Peyer's patch (tissue), 4 donors: ENCODE results near the gene NAGPA.

ENCODE experiments used
- POLR2A ChIP-seq, 2 donors: fragments of 450-650 bp; IDR thresholded peaks; one replicate each; pipeline ENCODE4 v1.5.1; 2017; ENCODE audit warnings: antibody characterized with exemption in 2 of 2, mild to moderate bottlenecking in 2 of 2, moderate library complexity in 2 of 2
- TF ChIP-seq, protein P1 (sequence below), 6 experiments: fragments of 450-650 bp in 4 of 6; fragments of 200-600 bp in 2 of 6; sonication (generic) in 1 of 6; IDR thresholded peaks; one replicate each; pipeline ENCODE4 v1.5.1; 2017 to 2019; ENCODE audit warnings: antibody characterized with exemption in 6 of 6, mild to moderate bottlenecking in 3 of 6, moderate library complexity in 1 of 6

DNA sequence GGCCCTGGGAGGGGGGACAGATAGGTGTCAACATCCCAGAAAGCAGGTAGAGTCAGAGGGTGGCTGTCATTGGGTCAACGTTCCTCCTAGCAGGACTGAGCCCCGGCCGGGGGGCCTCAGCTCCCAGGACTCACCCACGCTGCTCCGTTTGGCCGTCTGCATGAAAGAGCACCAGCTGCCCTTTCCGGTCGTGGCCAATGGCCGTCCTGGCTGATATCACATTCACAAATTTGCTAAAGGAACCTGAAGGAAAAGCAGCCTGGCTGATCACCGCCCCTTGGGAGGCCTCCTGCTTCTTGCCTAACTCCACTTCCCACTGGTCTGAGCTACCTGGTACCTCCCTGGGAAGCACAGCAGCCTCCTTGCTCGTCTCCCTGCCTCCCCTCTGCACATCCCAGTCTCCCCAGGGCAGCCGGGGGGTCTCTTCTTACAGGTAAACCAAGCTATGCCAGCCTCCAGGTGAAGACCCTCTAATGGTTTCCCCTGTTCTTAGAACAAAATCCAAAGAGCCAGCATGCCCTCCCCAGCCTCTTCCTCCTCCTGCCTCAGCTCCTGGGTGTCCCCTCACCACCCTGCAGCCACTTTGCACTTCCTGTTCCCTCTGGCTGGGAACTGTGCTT is 3.4 kb downstream of the NAGPA start:
- TF ChIP-seq, protein P1, sequence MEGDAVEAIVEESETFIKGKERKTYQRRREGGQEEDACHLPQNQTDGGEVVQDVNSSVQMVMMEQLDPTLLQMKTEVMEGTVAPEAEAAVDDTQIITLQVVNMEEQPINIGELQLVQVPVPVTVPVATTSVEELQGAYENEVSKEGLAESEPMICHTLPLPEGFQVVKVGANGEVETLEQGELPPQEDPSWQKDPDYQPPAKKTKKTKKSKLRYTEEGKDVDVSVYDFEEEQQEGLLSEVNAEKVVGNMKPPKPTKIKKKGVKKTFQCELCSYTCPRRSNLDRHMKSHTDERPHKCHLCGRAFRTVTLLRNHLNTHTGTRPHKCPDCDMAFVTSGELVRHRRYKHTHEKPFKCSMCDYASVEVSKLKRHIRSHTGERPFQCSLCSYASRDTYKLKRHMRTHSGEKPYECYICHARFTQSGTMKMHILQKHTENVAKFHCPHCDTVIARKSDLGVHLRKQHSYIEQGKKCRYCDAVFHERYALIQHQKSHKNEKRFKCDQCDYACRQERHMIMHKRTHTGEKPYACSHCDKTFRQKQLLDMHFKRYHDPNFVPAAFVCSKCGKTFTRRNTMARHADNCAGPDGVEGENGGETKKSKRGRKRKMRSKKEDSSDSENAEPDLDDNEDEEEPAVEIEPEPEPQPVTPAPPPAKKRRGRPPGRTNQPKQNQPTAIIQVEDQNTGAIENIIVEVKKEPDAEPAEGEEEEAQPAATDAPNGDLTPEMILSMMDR (IDR thresholded peaks at IDR 0.05) = no peak
- no peak for TF ChIP-seq POLR2A (IDR thresholded peaks at IDR 0.05)
